Measurements from ENCODE around the gene TOP1.

- TF ChIP-seq ELF4 (IDR thresholded peaks at IDR 0.05) (no peak), FOXA1 (IDR thresholded peaks at IDR 0.05) (no peak)
Observed at GRCh38 chr20:41006936-41007474, 21.6 kb upstream of the TOP1 start.
